Activated naive CD8-positive, alpha-beta T cell treated with anti-CD3 and anti-CD28 coated beads, Interleukin-2, amount 50 U/mL, for 24 hours (primary cell): Measurements from ENCODE around the gene F8A3.
"Not testable (repeated sequence)": the region's sequence is repeated elsewhere in the genome, so short reads cannot be mapped to it uniquely, and the experiment has no call there.

Experiments used
- ATAC-seq: fragments of 150-1000 bp; cut with Tn5 transposase; one replicate; pipeline ENCODE4 v1.10.0; 2021
- DNase-seq: peaks from one replicate; pipeline ENCODE4 v3.0.0; 2021
- H3K27ac Mint-ChIP-seq: one replicate; pipeline ENCODE4 v1.8.0; 2021; ENCODE audit warnings: mild to moderate bottlenecking, mixed read lengths
- H3K27me3 Mint-ChIP-seq: one replicate; pipeline ENCODE4 v1.8.0; 2021; ENCODE audit warnings: mixed read lengths
- H3K36me3 Mint-ChIP-seq: one replicate; pipeline ENCODE4 v1.8.0; 2021; ENCODE audit warnings: low read depth, mixed read lengths
- H3K4me1 Mint-ChIP-seq: one replicate; pipeline ENCODE4 v1.8.0; 2021; ENCODE audit warnings: mixed read lengths
- H3K4me3 Mint-ChIP-seq: one replicate; pipeline ENCODE4 v1.8.0; 2021; ENCODE audit warnings: mild to moderate bottlenecking, moderate library complexity, mixed read lengths
- H3K9me3 Mint-ChIP-seq: one replicate; pipeline ENCODE4 v1.8.0; 2021; ENCODE audit warnings: mixed read lengths

The F8A3 gene

GRCh38 chrX:155458471-155458870 lies at the start of gene F8A3:
F8A3 (minus strand) TSS chrX:155458620; CDS start chrX:155458600, 20 bp downstream.
- DNase-seq, H3K4me1 Mint-ChIP-seq, H3K4me3 Mint-ChIP-seq, H3K36me3 Mint-ChIP-seq, H3K9me3 Mint-ChIP-seq, H3K27ac Mint-ChIP-seq, H3K27me3 Mint-ChIP-seq: not testable (repeated sequence)
- peak; percentile 86 for ATAC-seq

GRCh38 chrX:155505296-155505695 lies 46.9 kb upstream of the F8A3 start:
- H3K36me3 Mint-ChIP-seq = peaks cover 9% of the 10 kb centered on the region
- DNase-seq = no peak
- no peaks in the 10 kb centered on the region for H3K4me1 Mint-ChIP-seq
- ATAC-seq = no peak
- no peaks in the 10 kb centered on the region for H3K27me3 Mint-ChIP-seq
- H3K27ac Mint-ChIP-seq = no peak overlapping the region
- H3K9me3 Mint-ChIP-seq = no peaks in the 10 kb centered on the region
- H3K4me3 Mint-ChIP-seq = no peak overlapping the region

- H3K9me3 Mint-ChIP-seq, DNase-seq, ATAC-seq, H3K27me3 Mint-ChIP-seq, H3K36me3 Mint-ChIP-seq, H3K4me1 Mint-ChIP-seq, H3K4me3 Mint-ChIP-seq, H3K27ac Mint-ChIP-seq: not testable (repeated sequence)
Observed at GRCh38 chrX:155495134-155495533, 36.7 kb upstream of the F8A3 start.

GRCh38 chrX:155491421-155491820 lies 33.0 kb upstream of the F8A3 start:
- not testable (repeated sequence) for H3K36me3 Mint-ChIP-seq, H3K4me1 Mint-ChIP-seq, H3K27me3 Mint-ChIP-seq, H3K27ac Mint-ChIP-seq, ATAC-seq, DNase-seq, H3K9me3 Mint-ChIP-seq, H3K4me3 Mint-ChIP-seq

- not testable (repeated sequence) for H3K27ac Mint-ChIP-seq, H3K36me3 Mint-ChIP-seq, H3K4me3 Mint-ChIP-seq, H3K4me1 Mint-ChIP-seq, ATAC-seq, DNase-seq, H3K9me3 Mint-ChIP-seq, H3K27me3 Mint-ChIP-seq
Observed at GRCh38 chrX:155477136-155477535, 18.7 kb upstream of the F8A3 start.

GRCh38 chrX:155466269-155466938 lies 8.0 kb upstream of the F8A3 start:
- not testable (repeated sequence) for H3K9me3 Mint-ChIP-seq, DNase-seq, H3K27me3 Mint-ChIP-seq, H3K27ac Mint-ChIP-seq, H3K4me1 Mint-ChIP-seq, H3K4me3 Mint-ChIP-seq, H3K36me3 Mint-ChIP-seq
- peak; percentile 68 for ATAC-seq

GRCh38 chrX:155460501-155460900 lies 2.1 kb upstream of the F8A3 start:
- ATAC-seq = peak; percentile 15
- not testable (repeated sequence) for H3K27me3 Mint-ChIP-seq, H3K4me1 Mint-ChIP-seq, H3K36me3 Mint-ChIP-seq, DNase-seq, H3K4me3 Mint-ChIP-seq, H3K27ac Mint-ChIP-seq, H3K9me3 Mint-ChIP-seq

GRCh38 chrX:155457761-155458447 lies 516 bp downstream of the F8A3 start:
- ATAC-seq = peak; percentile 53
- H3K9me3 Mint-ChIP-seq, H3K4me3 Mint-ChIP-seq, H3K27me3 Mint-ChIP-seq, H3K36me3 Mint-ChIP-seq, DNase-seq, H3K27ac Mint-ChIP-seq, H3K4me1 Mint-ChIP-seq: not testable (repeated sequence)

GRCh38 chrX:155441097-155441496 lies 17.3 kb downstream of the F8A3 start:
- no peak overlapping the region for H3K27ac Mint-ChIP-seq
- ATAC-seq = no peak
- no peaks in the 10 kb centered on the region for H3K27me3 Mint-ChIP-seq
- H3K4me1 Mint-ChIP-seq = no peaks in the 10 kb centered on the region
- peaks cover 9% of the 10 kb centered on the region for H3K9me3 Mint-ChIP-seq
- no peak for DNase-seq
- H3K36me3 Mint-ChIP-seq = peaks cover 2% of the 10 kb centered on the region
- H3K4me3 Mint-ChIP-seq = no peak overlapping the region

GRCh38 chrX:155435744-155436112 lies 22.7 kb downstream of the F8A3 start:
- DNase-seq (no peak), ATAC-seq (no peak)
- H3K27ac Mint-ChIP-seq = no peak overlapping the region
- peaks cover 2% of the 10 kb centered on the region for H3K36me3 Mint-ChIP-seq
- H3K9me3 Mint-ChIP-seq = no peaks in the 10 kb centered on the region
- no peak overlapping the region for H3K4me3 Mint-ChIP-seq
- H3K4me1 Mint-ChIP-seq = no peaks in the 10 kb centered on the region
- no peaks in the 10 kb centered on the region for H3K27me3 Mint-ChIP-seq

- Mint-ChIP-seq H3K4me3 (no peak overlapping the region), H3K9me3 (peaks cover 4% of the 10 kb centered on the region), H3K4me1 (no peaks in the 10 kb centered on the region), H3K36me3 (peaks cover 2% of the 10 kb centered on the region), H3K27ac (no peak overlapping the region), H3K27me3 (no peaks in the 10 kb centered on the region)
- DNase-seq (no peak), ATAC-seq (no peak)
Observed at GRCh38 chrX:155434906-155435743, 23.3 kb downstream of the F8A3 start.

GRCh38 chrX:155417769-155418168 lies 40.7 kb downstream of the F8A3 start:
- H3K36me3 Mint-ChIP-seq = no peaks in the 10 kb centered on the region
- no peak for ATAC-seq
- H3K27ac Mint-ChIP-seq = no peak overlapping the region

More at GRCh38 chrX:155417769-155418168, 40.7 kb downstream of the F8A3 start:
- H3K9me3 Mint-ChIP-seq = no peaks in the 10 kb centered on the region
- DNase-seq = no peak
- no peaks in the 10 kb centered on the region for H3K27me3 Mint-ChIP-seq
- H3K4me3 Mint-ChIP-seq = no peak overlapping the region
- no peaks in the 10 kb centered on the region for H3K4me1 Mint-ChIP-seq
